GM10266 (cell line): ENCODE results near the gene SHLD1.
"Not testable (repeated sequence)": the region's sequence is repeated elsewhere in the genome, so short reads cannot be mapped to it uniquely, and the experiment has no call there.

Source experiments
- DNase-seq: peaks from one replicate; pipeline ENCODE4 v3.0.0; 2012; ENCODE audit errors: extremely low spot score
- CTCF ChIP-seq: IDR thresholded peaks from 2 replicates; pipeline ENCODE4 v1.5.1; 2012; ENCODE audit warnings: mild to moderate bottlenecking, low read depth; ENCODE audit not compliant: control insufficient read depth, insufficient read depth; ENCODE audit errors: missing control alignments

Gene SHLD1

DNA sequence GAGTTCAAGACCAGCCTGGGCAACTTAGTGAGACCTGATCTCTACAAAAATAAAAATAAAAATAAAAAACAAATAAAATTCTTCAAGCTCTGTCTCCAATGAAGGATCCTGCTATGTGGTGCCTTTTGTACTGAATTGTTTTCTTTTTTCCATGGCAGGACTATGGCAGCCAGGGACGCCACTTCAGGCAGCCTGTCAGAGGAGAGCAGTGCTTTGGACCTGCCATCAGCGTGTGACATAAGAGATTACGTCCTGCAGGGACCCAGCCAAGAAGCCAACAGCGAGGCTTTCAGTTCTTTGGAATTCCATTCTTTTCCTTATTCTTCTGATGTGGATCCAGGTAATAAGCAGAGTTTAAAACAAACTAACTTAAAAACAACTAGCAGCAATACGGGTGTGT, 22.5 kb downstream of the SHLD1 start:
- no peak for DNase-seq
- no peak for TF ChIP-seq CTCF

DNA sequence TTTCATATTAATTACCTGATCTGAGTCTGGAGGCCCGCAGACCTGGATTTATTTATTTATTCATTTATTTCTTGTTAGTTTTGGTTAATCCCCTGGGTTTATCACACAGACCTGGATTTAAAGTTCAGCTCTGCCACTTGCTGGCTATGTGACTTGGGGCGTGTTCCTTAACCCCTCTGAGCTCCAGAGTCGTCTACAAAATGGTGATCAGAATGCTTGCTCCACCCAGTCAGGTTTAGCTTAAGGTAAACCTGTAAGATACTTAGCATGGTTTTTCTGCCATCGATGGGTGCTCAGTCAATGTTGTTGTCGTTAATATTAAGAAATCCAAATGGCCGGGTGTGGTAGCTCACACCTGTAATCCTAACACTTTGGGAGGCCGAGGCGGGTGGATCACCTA, 23.4 kb downstream of the SHLD1 start:
- TF ChIP-seq CTCF = no peak
- DNase-seq = no peak

DNA sequence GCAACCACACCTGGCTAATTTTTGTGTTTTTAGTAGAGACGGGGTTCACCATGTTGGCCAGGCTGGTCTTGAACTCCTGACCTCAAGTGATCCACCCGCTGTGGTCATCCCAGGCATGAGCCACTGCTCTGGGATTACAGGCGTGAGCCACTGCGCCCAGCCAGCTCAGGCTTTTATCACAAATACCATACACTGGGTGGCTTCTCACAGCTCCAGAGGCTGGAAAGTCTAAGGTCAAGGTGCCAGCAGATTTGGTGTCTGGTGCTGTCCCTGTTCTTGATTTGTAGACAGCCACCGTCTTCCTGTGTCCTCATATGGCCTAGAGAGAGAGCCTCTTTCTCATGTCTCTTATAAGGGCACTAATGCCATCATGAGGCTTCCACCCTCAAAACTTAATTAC, 25.9 kb downstream of the SHLD1 start:
- no peak for DNase-seq
- no peak for TF ChIP-seq CTCF

- DNase-seq = no peak
- TF ChIP-seq CTCF = no peak
Observed at GRCh38 chr20:5779071-5779900, 29.1 kb downstream of the SHLD1 start.

- TF ChIP-seq CTCF = no peak
- peak; percentile 27 for DNase-seq
Observed at GRCh38 chr20:5780846-5781217, 30.6 kb downstream of the SHLD1 start.

GRCh38 chr20:5781367-5781766, 31.2 kb downstream of the SHLD1 start:
- not testable (repeated sequence) for DNase-seq

DNA sequence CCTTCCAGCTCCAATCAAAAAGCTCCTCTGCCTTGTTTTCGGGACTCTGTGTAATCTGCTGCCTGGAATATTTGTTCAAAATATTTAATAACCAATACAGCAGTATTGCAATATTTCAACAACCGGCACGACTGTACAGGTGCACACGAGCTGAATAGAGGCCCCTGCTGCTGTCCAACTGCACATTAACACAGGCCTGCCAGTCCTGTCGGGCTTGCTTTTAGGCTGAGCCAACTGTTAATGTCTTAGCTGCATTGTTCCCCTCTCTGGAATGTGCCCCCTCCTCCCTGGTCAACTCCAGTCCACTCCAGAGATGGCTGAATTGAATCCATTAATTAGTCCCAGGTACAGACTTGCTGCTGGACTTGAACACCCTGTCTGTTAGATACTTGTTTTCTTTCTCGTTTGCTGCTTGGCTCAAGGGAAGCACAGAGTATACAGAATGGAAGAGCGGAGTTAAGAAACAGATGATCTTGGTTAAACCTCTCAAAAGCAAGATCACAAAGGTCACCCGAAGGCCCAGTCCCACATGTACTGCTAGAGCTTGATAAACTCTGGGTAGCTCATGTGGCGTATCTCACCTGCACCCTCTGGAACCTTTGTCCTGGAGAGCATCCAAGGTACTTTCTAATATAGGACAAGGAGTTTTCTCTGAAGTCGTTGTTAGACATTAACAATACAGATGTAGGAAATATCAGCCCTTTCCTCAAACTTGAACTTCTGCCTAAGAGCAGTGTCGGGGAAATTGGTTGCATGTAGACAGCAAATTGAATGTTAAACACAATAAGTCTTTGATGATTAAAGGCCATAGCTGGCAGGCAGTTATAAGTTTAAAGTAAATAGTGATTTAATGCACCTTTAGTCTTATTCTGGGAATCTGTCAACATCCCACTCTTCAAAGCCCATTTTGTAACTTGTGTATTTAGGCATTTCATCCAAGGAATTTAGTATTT, 31.9 kb downstream of the SHLD1 start:
- DNase-seq = no peak
- TF ChIP-seq CTCF = no peak
